GM19351 (cell line): ENCODE data around the gene C7.
"Not testable (repeated sequence)": the region's sequence is repeated elsewhere in the genome, so short reads cannot be mapped to it uniquely, and the experiment has no call there.

Experiments
- ATAC-seq: cut with Tn5 transposase; IDR thresholded peaks from one replicate; pipeline ENCODE4 v1.9.1; 2021; ENCODE audit warnings: mild to moderate bottlenecking, moderate library complexity; ENCODE audit not compliant: unreplicated experiment

The C7 gene

DNA sequence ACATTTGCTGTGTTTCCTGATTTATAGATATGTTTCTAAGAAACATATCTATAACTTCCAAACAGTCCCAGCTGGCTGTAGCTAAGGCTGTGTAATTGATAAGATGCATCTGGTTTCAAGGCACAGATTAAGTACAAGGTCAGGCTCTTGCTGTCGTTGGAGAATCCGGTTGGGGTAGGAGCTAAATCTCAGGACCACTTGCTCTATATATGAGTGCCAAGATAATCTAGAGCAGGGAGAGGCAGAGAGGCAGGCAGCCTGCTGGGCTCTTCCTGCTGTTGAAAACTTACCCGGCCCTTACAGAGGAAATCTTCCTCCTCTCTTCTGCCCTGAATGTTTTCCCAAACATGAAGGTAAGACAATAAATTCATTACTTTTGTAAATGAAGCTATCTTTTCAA, at the start of gene C7:
Gene C7, plus strand, starts transcription at position 234 of the 400 bp plus-strand sequence. Its CDS starts 114 bp downstream, at position 348.
- ATAC-seq = no peak

DNA sequence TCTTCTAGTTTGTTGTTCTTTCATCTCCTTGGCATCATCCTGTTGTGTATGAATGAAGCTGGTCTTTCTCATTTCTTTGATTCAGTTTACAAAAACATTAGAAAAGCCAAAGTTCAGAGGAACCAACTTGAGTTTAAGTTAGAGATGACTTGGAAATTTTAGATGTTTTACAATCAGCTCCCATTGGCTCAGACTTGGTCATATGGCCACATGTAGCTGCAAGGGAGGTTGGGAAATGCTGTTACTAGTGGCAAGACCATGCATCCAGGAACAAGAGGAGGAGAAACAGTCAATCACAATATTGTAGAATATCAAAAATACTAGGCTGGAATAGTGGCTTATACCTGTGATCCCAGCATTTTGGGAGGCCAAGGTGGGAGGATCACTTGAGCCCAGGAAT, 48.6 kb upstream of the C7 start:
- no peak for ATAC-seq

DNA sequence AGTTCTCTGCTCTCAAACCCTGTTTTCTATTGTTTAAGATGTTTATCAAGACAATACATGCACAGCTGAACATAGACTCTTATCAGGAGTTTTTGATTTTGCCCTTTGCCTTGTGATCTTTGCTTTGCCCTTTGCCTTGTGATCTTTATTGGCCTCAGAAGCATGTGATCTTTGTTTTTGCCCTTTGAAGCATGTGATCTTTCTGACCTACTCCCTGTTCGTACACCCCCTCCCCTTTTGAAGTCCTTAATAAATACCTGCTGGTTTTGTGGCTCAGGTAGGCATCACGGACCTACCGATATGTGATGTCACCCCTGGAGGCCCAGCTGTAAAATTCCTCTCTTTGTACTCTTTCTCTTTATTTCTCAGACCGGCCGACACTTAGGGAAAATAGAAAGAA, 44.3 kb upstream of the C7 start:
- not testable (repeated sequence) for ATAC-seq

DNA sequence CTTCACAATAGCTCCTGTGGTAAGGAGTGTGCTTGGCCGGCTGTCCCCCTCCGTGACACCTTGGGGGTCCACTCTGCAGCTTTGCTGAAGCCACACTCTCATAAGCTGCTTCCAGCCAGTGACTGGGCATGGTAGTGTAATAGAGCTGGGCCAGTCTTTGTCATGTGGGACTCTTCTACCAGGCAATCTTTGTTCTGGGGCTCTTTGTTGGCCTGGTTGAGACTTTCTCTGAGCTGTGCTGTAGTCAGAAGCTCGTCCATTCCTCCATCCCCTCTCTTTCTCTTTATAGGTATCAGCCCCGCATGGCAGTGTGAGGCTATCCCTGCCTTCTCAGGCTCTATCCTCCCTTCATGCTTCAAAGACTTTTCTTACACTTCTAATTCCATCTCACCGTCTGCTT, 42.5 kb upstream of the C7 start:
- ATAC-seq = no peak

DNA sequence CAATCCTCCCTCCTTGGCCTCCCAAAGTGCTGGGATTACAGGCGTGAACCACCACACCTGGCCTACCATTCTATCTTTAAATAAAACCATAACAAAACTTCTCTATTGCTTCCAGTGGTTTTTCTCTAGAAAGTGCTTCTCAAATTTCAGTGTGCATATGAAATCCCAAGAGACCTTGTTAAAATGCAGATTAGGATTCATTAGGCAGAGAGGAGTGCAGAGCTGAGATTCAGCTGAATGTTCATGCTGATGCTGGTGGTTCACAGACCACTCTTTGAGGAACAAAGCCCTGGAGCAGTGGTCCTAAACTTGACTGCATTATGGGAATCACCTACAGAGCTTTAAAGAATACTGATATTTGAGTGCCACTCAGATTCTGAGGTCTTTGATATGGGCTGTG, 39.9 kb upstream of the C7 start:
- ATAC-seq = no peak

DNA sequence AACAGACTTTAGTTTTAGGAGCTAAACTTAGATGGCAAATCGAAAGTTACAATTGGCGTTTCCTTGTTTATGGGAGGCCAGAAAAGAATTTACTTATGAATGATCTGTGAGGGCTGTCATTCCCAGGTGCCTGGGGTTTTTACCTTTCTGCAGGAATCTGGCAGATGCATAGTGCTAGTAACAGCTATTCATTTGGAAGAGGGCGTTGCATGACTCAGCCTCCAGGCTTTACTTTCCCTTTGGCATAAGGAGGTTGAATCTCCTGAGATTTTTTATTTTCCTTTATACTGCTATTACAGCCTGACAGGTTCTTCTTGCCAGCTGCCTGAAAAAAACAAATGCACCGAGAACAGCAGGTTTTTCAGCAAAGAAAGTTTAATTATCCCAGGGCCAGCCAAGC, 38.1 kb upstream of the C7 start:
- no peak for ATAC-seq

DNA sequence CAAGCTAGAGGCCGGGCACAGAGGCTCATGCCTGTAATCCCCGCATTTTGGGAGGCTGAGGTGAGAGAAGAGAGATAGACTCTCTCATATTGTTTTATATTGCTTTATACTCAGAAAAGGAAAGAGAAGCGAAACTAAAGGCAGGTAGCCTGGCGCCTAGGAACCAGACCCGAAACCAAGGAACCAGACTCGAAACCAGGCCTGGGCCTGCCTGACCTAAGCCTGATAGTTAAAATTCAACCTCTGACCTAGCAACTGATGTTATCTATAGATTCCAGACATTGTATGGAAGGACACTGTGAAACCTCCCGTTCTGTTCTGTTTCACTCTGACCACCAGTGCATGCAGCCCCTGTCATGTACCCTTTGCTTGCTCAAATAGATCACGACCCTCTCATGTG, 37.0 kb upstream of the C7 start:
- ATAC-seq = not testable (repeated sequence)

DNA sequence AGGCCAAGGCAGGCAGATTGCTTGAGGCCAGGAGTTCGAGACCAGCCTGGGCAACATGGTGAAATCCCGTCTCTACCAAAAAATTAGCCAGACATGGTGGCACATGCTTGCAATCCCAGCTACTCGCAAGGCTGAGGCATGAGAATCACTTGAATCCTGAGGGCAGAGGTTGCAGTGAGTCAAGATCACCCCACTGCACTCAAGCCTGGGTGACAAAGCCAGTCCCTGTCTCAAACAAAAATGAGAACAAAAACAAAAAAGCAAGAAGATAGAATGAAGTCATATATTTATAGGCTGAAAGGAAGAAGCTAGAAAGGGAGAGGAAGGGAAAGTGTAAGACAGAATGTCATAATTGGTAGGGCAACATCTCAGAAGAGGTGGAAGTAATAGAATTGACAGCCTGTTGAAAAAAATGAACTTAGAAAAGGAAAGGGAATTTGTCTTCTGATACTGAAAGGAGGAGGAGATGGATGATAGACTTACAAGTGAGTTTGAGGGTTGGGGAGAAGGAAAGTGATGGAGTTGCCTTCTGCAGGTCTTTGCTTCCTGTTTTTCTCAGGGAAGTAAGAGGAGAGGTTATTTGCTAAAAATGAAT, 35.9 kb upstream of the C7 start:
- no peak for ATAC-seq

DNA sequence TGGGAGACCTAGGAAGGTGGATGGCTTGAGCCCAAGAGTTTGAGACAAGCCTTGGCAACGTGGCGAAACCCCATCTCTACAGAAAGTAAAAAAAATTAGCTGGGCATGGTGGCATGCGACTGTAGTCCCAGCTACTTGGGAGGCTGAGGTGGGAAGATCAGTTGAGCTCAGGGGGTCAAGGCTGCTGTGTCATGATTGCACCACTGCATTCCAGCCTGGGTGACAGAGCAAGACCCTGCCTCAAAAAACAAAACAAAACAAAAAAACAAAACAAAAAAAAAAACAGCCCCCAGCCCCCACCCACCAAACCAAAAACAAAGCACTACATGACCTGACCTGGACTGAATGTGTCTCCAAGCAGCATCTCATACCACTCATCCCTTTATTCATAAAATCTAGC, 33.3 kb upstream of the C7 start:
- no peak for ATAC-seq

DNA sequence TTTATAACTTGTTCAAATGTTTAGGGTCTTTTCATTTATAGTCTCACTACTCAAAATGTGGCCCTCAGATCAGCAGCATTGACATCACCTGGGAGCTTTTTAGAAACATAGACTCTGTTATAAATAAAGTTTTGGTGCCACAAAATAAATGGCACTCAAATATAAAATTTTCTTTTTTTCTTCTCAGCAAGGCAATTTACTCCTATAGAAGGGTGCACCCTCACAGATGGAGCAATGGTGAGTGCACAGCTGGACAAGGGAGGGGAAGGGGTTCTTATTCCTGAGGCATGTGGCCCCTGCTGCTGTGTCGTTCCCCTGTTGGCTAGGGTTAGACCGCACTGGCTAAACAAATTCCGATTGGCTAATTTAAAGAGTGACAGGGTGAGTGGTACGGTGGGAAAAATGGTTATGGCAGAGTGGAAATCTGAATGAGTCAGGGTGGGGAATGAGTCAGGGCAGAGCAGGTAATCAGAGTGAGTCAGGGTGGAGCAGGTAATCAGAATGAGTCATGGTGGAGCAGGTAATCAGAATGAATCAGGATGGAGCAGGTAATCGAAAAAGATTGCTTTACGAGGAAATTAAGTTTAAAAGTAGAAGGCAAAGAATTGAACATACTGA, 31.8 kb upstream of the C7 start:
- no peak for ATAC-seq

DNA sequence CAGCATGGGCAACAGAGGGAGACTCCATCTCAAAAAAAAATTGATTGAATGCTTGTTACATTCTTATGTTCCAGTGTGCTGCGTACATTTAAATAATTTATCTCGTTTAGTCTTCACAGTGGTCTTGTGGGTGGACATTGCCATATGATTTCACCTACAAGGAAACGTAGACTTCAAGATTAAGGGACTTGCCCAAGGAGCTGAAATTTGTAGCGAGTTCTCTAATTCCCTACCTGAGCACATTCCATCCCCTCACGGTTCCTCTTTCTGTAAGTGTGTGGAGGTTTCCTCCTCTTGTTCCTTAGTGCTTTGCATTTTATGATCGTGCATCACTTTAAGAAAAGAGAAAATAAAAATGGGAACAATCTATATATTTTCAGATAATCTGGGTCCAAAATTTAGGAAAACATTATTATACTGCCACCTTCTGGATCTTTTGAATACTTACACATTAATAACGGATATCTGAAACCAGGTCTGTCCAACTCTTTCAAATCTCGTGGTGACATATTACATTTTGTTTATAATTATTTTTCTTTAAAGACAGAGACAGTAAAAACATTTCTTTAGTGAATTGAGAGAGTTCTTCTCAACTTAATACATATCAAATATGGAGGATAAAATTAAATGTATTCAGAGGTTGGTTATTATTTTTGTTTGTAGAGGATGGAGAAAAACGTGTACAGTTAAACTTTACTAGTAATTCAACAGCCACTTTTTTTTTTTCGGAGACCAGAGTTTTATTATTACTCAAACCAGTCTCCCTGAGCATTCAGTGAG, 29.9 kb upstream of the C7 start:
- ATAC-seq = peak; percentile 72

DNA sequence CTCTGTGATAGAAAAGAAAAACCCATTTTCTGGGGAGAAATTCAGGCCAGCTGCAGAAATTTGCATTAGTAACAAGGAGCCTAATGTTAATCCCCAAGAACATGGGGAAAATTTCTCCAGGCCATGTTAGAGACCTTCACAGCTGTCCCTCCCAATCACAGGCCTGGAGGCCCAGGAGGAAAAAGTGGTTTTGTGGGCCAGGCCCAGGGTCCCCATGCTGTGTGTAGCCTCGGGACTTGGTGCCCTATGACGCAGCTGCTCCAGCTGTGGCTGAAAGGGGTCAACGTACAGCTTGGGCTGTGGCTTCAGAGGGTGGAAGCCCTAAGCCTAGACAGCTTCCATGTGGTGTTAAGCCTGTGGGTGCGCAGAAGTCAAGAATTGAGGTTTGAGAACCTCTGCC, 27.0 kb upstream of the C7 start:
- ATAC-seq = no peak

DNA sequence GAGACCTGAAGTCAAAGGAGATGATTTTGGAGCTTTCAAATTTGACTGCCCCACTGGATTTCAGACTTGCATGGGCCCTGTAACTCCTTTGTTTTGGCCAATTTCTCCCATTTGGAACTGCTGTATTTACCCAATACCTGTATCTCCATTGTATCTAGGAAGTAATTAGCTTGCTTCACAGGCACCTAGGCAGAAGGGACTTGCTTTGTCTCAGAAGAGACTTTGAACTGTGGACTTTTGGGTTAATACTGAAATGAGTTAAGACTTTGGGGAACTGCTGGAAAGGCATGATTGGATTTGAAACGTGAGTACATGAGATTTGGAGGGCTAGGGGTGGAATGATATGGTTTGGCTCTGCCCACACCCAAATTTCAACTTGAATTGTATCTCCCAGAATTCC, 26.2 kb upstream of the C7 start:
- not testable (repeated sequence) for ATAC-seq

DNA sequence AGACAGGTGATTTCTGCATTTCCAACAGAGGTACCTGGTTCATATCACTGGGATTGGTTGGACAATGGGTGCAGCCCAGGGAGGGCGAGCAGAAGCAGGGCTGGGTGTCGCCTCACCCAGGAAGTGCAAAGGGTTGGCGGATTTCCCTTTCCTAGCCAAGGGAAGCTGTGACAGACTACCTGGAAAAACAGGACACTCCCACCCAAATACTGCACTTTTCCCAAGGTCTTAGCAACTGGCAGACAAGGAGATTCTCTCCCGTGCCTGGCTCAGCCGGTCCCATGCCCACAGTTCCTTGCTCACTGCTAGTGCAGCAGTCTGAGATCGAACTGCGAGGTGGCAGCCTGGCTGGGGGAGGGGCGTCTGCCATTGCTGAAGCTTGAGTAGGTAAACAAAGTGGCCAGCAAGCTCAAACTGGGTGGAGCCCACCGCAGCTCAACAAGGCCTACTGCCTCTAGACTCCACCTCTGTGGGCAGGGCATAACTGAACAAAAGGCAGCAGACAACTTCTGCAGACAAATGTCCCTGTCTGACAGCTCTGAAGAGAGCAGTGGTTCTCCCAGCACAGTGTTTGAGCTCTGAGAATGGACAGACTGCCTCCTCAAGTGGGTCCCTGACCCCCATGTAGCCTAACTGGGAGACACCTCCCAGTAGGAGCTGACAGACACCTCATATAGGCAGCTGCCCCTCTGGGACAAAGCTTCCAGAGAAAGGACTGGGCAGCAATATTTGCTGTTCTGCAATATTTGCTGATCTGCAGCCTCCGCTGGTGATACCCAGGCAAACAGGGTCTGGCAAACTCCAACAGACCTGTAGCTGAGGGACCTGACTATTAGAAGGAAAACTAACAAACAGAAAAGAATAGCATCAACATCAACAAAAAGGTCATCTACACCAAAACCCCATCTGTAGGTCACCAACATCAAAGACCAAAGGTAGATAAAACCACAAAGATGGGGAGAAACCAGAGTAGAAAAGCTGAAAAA, 13.6 kb upstream of the C7 start:
- ATAC-seq = not testable (repeated sequence)

DNA sequence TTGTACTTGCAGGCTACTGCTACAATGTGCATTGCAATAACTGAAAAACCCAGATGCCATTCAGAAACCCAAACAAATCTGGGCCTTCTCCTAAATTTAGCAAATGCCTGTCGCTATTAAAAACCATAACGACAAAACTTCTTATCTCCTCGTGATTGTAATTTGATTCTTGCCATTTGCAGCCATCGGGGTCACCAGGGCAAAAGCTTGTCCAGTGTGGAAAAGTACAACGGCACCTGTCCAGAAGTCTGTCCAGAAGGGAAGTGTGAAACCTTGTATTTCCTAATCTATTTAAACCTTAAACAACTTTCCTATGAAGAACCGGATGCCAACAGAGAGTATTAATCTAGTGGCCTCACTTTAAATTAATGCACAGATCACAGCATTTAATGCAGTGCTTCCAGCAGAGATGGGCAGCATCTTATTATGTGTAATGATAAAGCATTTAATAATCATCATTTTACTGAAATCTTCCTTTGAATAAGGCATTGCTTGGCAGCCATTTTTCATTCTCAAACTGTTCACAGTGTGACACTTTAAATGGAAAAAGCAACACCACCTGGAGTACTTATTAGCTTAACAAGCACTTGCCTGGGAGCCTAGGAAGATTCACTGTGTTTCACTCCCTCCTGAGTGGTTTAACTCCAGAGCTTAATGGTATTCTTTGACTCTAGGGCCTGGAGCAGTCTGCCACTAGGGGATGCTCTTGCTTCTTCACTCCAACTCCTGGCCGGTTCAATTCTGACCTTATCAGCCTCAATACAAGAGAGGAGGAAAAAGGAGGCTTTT, 4.9 kb upstream of the C7 start:
- peak; percentile 95 for ATAC-seq

DNA sequence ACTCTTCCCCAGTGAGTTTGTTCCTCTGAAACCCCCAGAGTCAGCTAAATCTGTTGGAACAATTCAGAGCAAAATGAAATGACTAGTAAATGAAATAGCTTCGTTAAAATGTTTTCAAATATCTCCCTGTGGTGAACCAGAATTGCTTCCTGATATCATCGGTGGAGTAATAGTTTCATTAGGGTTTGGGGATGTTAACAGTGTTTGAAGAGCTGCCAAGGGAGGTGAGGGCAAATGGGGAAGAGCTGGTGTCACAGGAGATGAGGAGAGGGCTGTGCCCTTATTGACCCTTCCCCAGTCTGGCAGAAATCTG, 4.3 kb upstream of the C7 start:
- ATAC-seq = no peak

DNA sequence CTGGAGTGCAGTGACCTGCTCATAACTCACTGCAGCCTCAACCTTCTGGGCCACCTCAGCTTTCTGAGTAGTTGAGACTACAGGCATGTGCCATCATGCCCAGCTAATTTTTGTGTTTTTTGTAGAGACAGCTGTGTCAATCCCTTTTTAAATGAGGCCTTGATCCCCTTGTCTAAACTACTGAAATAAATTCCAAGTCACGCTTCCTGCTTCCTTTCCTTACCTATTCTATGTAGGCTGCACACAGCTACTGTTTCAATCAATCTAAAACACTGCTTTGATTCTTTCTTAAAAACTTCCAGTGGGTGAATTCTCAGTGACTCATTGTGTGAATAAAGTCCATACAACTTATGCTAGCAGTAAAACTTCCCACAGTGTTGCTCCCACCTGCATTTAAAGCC, 2.9 kb upstream of the C7 start:
- ATAC-seq = no peak

DNA sequence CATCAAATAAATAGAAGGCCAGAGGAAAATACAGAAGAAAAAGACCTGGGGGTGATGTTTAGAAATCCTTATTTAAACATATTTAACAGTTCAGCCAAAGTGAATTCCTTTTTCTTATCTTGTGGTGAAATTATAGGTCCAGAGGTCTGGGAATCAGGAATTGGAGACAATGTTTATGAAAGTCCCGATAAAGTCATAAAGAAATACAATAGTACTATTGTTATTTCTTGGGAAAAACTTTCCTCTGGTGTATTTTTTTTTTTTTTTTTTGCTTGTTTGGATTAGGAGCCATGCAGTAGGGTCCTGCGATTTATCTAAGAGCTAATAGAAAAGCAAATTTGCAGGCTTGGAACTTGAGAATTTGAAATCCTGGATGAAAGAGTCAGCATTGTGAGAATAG, 426 bp downstream of the C7 start:
- ATAC-seq = no peak

DNA sequence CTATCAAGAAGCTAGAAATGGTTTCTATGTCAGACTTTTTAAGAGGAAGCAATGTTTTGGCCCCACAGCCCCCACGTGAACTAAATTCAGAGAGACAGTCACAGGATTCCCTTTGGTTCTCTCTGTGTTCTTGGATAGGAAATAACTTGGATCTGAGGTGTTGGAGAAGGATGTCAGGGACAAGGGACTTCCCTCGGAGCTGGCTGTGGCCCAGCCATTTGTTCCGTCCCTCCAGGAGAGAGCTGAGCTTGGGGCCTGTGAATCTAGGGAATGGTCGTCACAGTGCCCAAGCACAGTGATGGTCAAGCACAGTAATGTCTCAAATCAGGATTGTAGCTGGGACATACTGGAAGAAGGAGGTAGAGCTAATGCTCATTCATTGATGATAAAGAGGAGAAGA, 2.0 kb downstream of the C7 start:
- no peak for ATAC-seq

DNA sequence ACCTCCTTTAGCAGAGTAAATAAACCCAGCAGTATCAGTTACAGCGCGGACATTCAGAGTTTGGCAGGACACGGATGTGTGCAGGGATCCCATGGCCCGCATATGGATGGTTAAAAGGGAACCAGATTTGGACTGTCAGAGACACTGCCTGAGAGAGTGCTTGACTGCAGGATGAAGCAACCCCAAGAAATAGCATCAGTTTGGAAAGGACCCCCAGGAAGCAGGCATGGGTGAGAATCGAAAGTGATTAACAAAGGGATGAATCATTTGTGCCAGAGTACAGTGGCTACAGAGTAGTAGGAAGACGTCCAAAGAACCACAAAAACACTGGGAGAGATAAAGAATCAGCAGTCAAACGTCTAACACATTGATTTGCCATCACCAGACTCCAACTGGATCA, 5.5 kb downstream of the C7 start:
- no peak for ATAC-seq
